Neuronal stem cell (in vitro differentiated cells): Measurements from ENCODE around the gene MRPL14.

Experiments used
- DNase-seq: peaks from one replicate; pipeline ENCODE4 v3.0.0-alpha.2; 2013; ENCODE audit warnings: low spot score
- H2AFZ ChIP-seq: one replicate; pipeline ENCODE4 v1.6.1; 2013; ENCODE audit warnings: mild to moderate bottlenecking, low read length, inconsistent platforms
- H2AK5ac ChIP-seq: 2 replicates; pipeline ENCODE4 v1.6.1; 2013; ENCODE audit warnings: low read depth, mild to moderate bottlenecking, inconsistent platforms, low read length, moderate library complexity, mixed read lengths
- H2BK120ac ChIP-seq: 2 replicates; pipeline ENCODE4 v1.6.1; 2013; ENCODE audit warnings: low read depth, mild to moderate bottlenecking, inconsistent platforms, low read length, moderate library complexity, mixed read lengths
- H2BK12ac ChIP-seq: one replicate; pipeline ENCODE4 v1.6.1; 2013; ENCODE audit warnings: low read length, inconsistent platforms
- H2BK15ac ChIP-seq: 2 replicates; pipeline ENCODE4 v1.6.1; 2013; ENCODE audit warnings: mild to moderate bottlenecking, low read length, inconsistent platforms, mixed read lengths
- H2BK5ac ChIP-seq: one replicate; pipeline ENCODE4 v1.6.1; 2013; ENCODE audit warnings: inconsistent platforms, mild to moderate bottlenecking, low read length, moderate library complexity
- H3K14ac ChIP-seq: one replicate; pipeline ENCODE4 v1.6.1; 2013; ENCODE audit warnings: low read length, inconsistent platforms
- H3K18ac ChIP-seq: 2 replicates; pipeline ENCODE4 v1.6.1; 2013; ENCODE audit warnings: low read length, inconsistent platforms
- H3K23ac ChIP-seq: 2 replicates; pipeline ENCODE4 v1.6.1; 2013; ENCODE audit warnings: low read depth, mild to moderate bottlenecking, mixed read lengths, low read length, inconsistent platforms; ENCODE audit not compliant: poor library complexity
- H3K27ac ChIP-seq: replicated peaks from 3 replicates; pipeline ENCODE4 v1.5.1; 2013; ENCODE audit warnings: low read length, inconsistent platforms
- H3K27me3 ChIP-seq, 3 experiments: 2 replicates each; pipeline ENCODE4 v1.6.1; 2013; ENCODE audit warnings: low read length in 3 of 3, mild to moderate bottlenecking in 2 of 3, inconsistent platforms in 1 of 3, low read depth in 1 of 3, mixed read lengths in 1 of 3, moderate library complexity in 1 of 3; ENCODE audit not compliant: control insufficient read depth in 3 of 3, insufficient read depth in 3 of 3
- H3K36me3 ChIP-seq, 2 donors: replicated peaks in 1 of 2; 2 replicates each; pipeline ENCODE4 v1.6.1; 2013; ENCODE audit warnings: low read length in 2 of 2; ENCODE audit not compliant: control insufficient read depth in 2 of 2, insufficient read depth in 2 of 2
- H3K4ac ChIP-seq: 2 replicates; pipeline ENCODE4 v1.6.1; 2013; ENCODE audit warnings: inconsistent platforms, mild to moderate bottlenecking, low read length, moderate library complexity
- H3K4me1 ChIP-seq, 2 donors: 1 replicate in 1 of 2; 2 replicates in 1 of 2; pipeline ENCODE4 v1.6.1; 2013; ENCODE audit warnings: low read length in 2 of 2, low read depth in 1 of 2; ENCODE audit not compliant: control insufficient read depth in 2 of 2, insufficient read depth in 1 of 2
- H3K4me2 ChIP-seq: one replicate; pipeline ENCODE4 v1.6.1; 2013; ENCODE audit warnings: mild to moderate bottlenecking, low read length, inconsistent platforms; ENCODE audit not compliant: insufficient read depth, poor library complexity, severe bottlenecking
- H3K4me3 ChIP-seq, 2 donors: 2 replicates each; pipeline ENCODE4 v1.5.1; 2013; ENCODE audit warnings: low read length in 2 of 2, mild to moderate bottlenecking in 2 of 2, inconsistent platforms in 1 of 2, moderate library complexity in 1 of 2
- H3K79me1 ChIP-seq: one replicate; pipeline ENCODE4 v1.6.1; 2013; ENCODE audit warnings: low read depth, mild to moderate bottlenecking, inconsistent platforms, low read length, moderate library complexity
- H3K9ac ChIP-seq: one replicate; pipeline ENCODE4 v1.6.1; 2013; ENCODE audit warnings: mild to moderate bottlenecking, low read depth, low read length, inconsistent platforms; ENCODE audit not compliant: poor library complexity
- H3K9me3 ChIP-seq, 2 donors: replicated peaks in 1 of 2; 2 replicates each; pipeline versions ENCODE3 to v1.6.1; 2013; ENCODE audit warnings: low read length in 2 of 2, mild to moderate bottlenecking in 2 of 2, inconsistent platforms in 1 of 2, low read depth in 1 of 2, mixed read lengths in 1 of 2, moderate library complexity in 1 of 2; ENCODE audit not compliant: control insufficient read depth in 2 of 2, insufficient read depth in 1 of 2
- H4K8ac ChIP-seq: one replicate; pipeline ENCODE4 v1.6.1; 2013; ENCODE audit warnings: low read depth, mild to moderate bottlenecking, inconsistent platforms, low read length, moderate library complexity
- H4K91ac ChIP-seq: one replicate; pipeline ENCODE4 v1.6.1; 2013; ENCODE audit warnings: low read length, low read depth, mild to moderate bottlenecking, inconsistent platforms; ENCODE audit not compliant: poor library complexity
- WGBS, 2 donors: extraction: QIAGEN DNeasy Blood & Tissue Kit; methylation state at CpG; one replicate each; pipeline ENCODE4 v1.1.7; 2013; ENCODE audit warnings: missing lambda C conversion rate in 2 of 2, mixed read lengths in 1 of 2; ENCODE audit not compliant: insufficient read length in 2 of 2, insufficient replicate concordance in 1 of 2; ENCODE audit errors: extremely low coverage in 2 of 2; 5-methylcytosine and 5-hydroxymethylcytosine counted together

Gene MRPL14

GRCh38 chr6:44072452-44072958 lies 54.7 kb downstream of the MRPL14 start:
- Histone ChIP-seq H3K4ac (no peak overlapping the region), H3K27me3 (peaks cover 0 to 28% (median 5%) of the 10 kb centered on the region in 3 experiments), H3K36me3 (no peaks in the 10 kb centered on the region), H2BK5ac (no peak overlapping the region), H3K14ac (no peak overlapping the region), H2AFZ (peak overlapping the region; percentile 98), H3K23ac (no peak overlapping the region), H2BK120ac (no peak overlapping the region), H2BK15ac (peak overlapping the region; percentile 12), H3K79me1 (peaks cover 2% of the 10 kb centered on the region), H3K9me3 (no peaks in the 10 kb centered on the region), H3K4me3 (peak overlapping the region in 1 of 2 donors; percentile 52), H4K91ac (peak overlapping the region; percentile 49), H3K9ac (peak overlapping the region; percentile 64), H2AK5ac (peak overlapping the region; percentile 51), H3K4me2 (peak overlapping the region; percentile 69), H3K4me1 (peaks cover 26 to 34% of the 10 kb centered on the region in 2 donors), H3K18ac (peak overlapping the region; percentile 76), H2BK12ac (peak overlapping the region; percentile 51), H3K27ac (no peak overlapping the region), H4K8ac (no peak overlapping the region)
- no peak for DNase-seq
- WGBS, 2 donors: no CpG with 5 or more reads among the region's 4 CpGs

GRCh38 chr6:44071670-44072451 lies 55.4 kb downstream of the MRPL14 start:
- H4K91ac ChIP-seq: no peak overlapping the region
- no peak overlapping the region for H3K9ac ChIP-seq
- H3K27me3 ChIP-seq: peaks cover 0 to 26% (median 4%) of the 10 kb centered on the region in 3 experiments
- no peak overlapping the region for H3K23ac ChIP-seq
- peaks cover under 1% of the 10 kb centered on the region for H3K79me1 ChIP-seq
- no peak for DNase-seq
- WGBS, 2 donors: no CpG with 5 or more reads among the region's 8 CpGs
- H3K27ac ChIP-seq: no peak overlapping the region
- H2BK5ac ChIP-seq: no peak overlapping the region
- no peaks in the 10 kb centered on the region for H3K36me3 ChIP-seq
- H4K8ac ChIP-seq: no peak overlapping the region
- H3K4me3 ChIP-seq: no peak overlapping the region
- peak overlapping the region; percentile 12 for H2BK15ac ChIP-seq
- H3K9me3 ChIP-seq: no peaks in the 10 kb centered on the region
- H3K4me1 ChIP-seq: peaks cover 25 to 35% of the 10 kb centered on the region in 2 donors
- no peak overlapping the region for H3K4me2 ChIP-seq
- H3K4ac ChIP-seq: no peak overlapping the region
- no peak overlapping the region for H2AFZ ChIP-seq
- peak overlapping the region; percentile 51 for H2AK5ac ChIP-seq
- no peak overlapping the region for H3K14ac ChIP-seq
- no peak overlapping the region for H2BK12ac ChIP-seq
- no peak overlapping the region for H2BK120ac ChIP-seq
- H3K18ac ChIP-seq: peak overlapping the region; percentile 31

GRCh38 chr6:44068607-44069296 lies 58.5 kb downstream of the MRPL14 start:
- H3K9me3 ChIP-seq: peaks cover 0 to 5% of the 10 kb centered on the region in 2 donors
- no peak overlapping the region for H3K9ac ChIP-seq

More at GRCh38 chr6:44068607-44069296, 58.5 kb downstream of the MRPL14 start:
- H3K4me2 ChIP-seq: no peak overlapping the region
- WGBS, 2 donors: 100% methylated on average over 1 of the region's 5 CpGs; no CpG with 5 or more reads in 1 of the 2 donors
- H3K79me1 ChIP-seq: no peaks in the 10 kb centered on the region
- H3K4me3 ChIP-seq: no peak overlapping the region
- H2BK12ac ChIP-seq: peak overlapping the region; percentile 77
- H4K8ac ChIP-seq: peak overlapping the region; percentile 83
- H3K4ac ChIP-seq: no peak overlapping the region
- H3K18ac ChIP-seq: peak overlapping the region; percentile 89
- no peak for DNase-seq
- peaks cover 10 to 19% of the 10 kb centered on the region in 2 donors for H3K4me1 ChIP-seq
- H2AFZ ChIP-seq: no peak overlapping the region
- H3K27ac ChIP-seq: no peak overlapping the region
- H2BK5ac ChIP-seq: no peak overlapping the region
- H4K91ac ChIP-seq: no peak overlapping the region
- peaks cover 0 to 4% (median 0%) of the 10 kb centered on the region in 3 experiments for H3K27me3 ChIP-seq
- peak overlapping the region; percentile 34 for H3K23ac ChIP-seq
- H2BK15ac ChIP-seq: peak overlapping the region; percentile 72
- H3K14ac ChIP-seq: no peak overlapping the region
- H3K36me3 ChIP-seq: no peaks in the 10 kb centered on the region
- peak overlapping the region; percentile 35 for H2BK120ac ChIP-seq
- H2AK5ac ChIP-seq: peak overlapping the region; percentile 73
